IMR-90 (cell line): ENCODE results near the gene AGBL1. TPM values are rescaled to one million over a fixed set of nuclear protein-coding genes. Genes with fewer than 3 reads are reported as not detected.

Source experiments
- ATAC-seq: fragments of 200-7000 bp; cut with Tn5 transposase; 2 replicates; pipeline ENCODE4 v1.9.1; 2020; ENCODE audit warnings: low read depth, mild to moderate bottlenecking, moderate library complexity
- BruUV-seq: library from RNA; stranded (reverse); fragments of 400-500 nt; replicated peaks from 2 replicates; lab custom pipeline; 2021; lab: Mats Ljungman, UMichigan
- CTCF ChIA-PET: fragments of 300-600 bp; formaldehyde crosslinking; extraction: SDS; loops from one replicate; lab custom pipeline; 2021; ENCODE audit warnings: antibody characterized with exemption; lab: Yijun Ruan, JAX
- POLR2A ChIA-PET: fragments of 300-600 bp; sonication (Branson Sonifier 250); formaldehyde crosslinking; loops from one replicate; lab custom pipeline; 2022; ENCODE audit warnings: antibody characterized with exemption; ENCODE audit not compliant: unreplicated experiment; lab: Charles Lee
- DNase-seq: peaks from one replicate; pipeline ENCODE4 v3.0.0; 2013
- H2AFZ ChIP-seq: replicated peaks from 2 replicates; pipeline ENCODE3; 2013; ENCODE audit warnings: low read length, mild to moderate bottlenecking; ENCODE audit not compliant: poor library complexity
- H2AK5ac ChIP-seq: 2 replicates; pipeline ENCODE4 v1.6.1; 2013; ENCODE audit warnings: low read depth, low read length, inconsistent platforms
- H2AK9ac ChIP-seq: replicated peaks from 2 replicates; pipeline ENCODE3; 2013; ENCODE audit warnings: mild to moderate bottlenecking, low read depth, low read length, moderate library complexity; ENCODE audit not compliant: poor library complexity
- H2BK120ac ChIP-seq: 2 replicates; pipeline ENCODE4 v1.6.1; 2013; ENCODE audit warnings: low read depth, low read length, inconsistent platforms
- H2BK15ac ChIP-seq: 3 replicates; pipeline ENCODE4 v1.6.1; 2013; ENCODE audit warnings: low read depth, low read length, inconsistent platforms
- H2BK20ac ChIP-seq: 2 replicates; pipeline ENCODE4 v1.6.1; 2013; ENCODE audit warnings: low read depth, mild to moderate bottlenecking, inconsistent platforms, low read length, moderate library complexity
- H2BK5ac ChIP-seq: 2 replicates; pipeline ENCODE4 v1.6.1; 2013; ENCODE audit warnings: mild to moderate bottlenecking, low read depth, low read length, inconsistent platforms; ENCODE audit not compliant: poor library complexity, severe bottlenecking
- H3K14ac ChIP-seq: replicated peaks from 2 replicates; pipeline ENCODE4 v1.6.1; 2013; ENCODE audit warnings: low read depth, low read length, inconsistent platforms
- H3K18ac ChIP-seq: 2 replicates; pipeline ENCODE4 v1.6.1; 2013; ENCODE audit warnings: low read depth, low read length, control low read depth
- H3K23ac ChIP-seq: 2 replicates; pipeline ENCODE4 v1.6.1; 2013; ENCODE audit warnings: low read depth, low read length, inconsistent platforms
- H3K27ac ChIP-seq: 2 replicates; pipeline ENCODE4 v1.5.1; 2013; ENCODE audit warnings: mild to moderate bottlenecking, control low read depth, low read length; ENCODE audit not compliant: insufficient read depth
- H3K27me3 ChIP-seq: 2 replicates; pipeline ENCODE4 v1.6.1; 2013; ENCODE audit warnings: low read length; ENCODE audit not compliant: control insufficient read depth, insufficient read depth
- H3K36me3 ChIP-seq: 2 replicates; pipeline ENCODE4 v1.6.1; 2013; ENCODE audit warnings: low read length, mixed read lengths; ENCODE audit not compliant: control insufficient read depth, insufficient read depth
- H3K4ac ChIP-seq: 2 replicates; pipeline ENCODE4 v1.6.1; 2013; ENCODE audit warnings: low read depth, low read length, inconsistent platforms
- H3K4me1 ChIP-seq: 2 replicates; pipeline ENCODE4 v1.6.1; 2013; ENCODE audit warnings: low read length, mixed read lengths; ENCODE audit not compliant: control insufficient read depth, insufficient read depth
- H3K4me2 ChIP-seq: 2 replicates; pipeline ENCODE4 v1.6.1; 2013; ENCODE audit warnings: low read depth, mild to moderate bottlenecking, control low read depth, low read length, moderate library complexity
- H3K4me3 ChIP-seq: 2 replicates; pipeline ENCODE4 v1.5.1; 2013; ENCODE audit warnings: low read depth, mild to moderate bottlenecking, control low read depth, low read length, moderate library complexity; ENCODE audit not compliant: insufficient read depth
- H3K56ac ChIP-seq: 2 replicates; pipeline ENCODE4 v1.6.1; 2013; ENCODE audit warnings: low read length, inconsistent platforms; ENCODE audit not compliant: insufficient read depth; ENCODE audit errors: extremely low read depth
- H3K79me1 ChIP-seq, 2 experiments: 2 replicates each; pipeline ENCODE4 v1.6.1; 2013; ENCODE audit warnings: low read length in 2 of 2, inconsistent platforms in 1 of 2, low read depth in 1 of 2
- H3K9ac ChIP-seq: 2 replicates; pipeline ENCODE4 v1.6.1; 2013; ENCODE audit warnings: low read depth, low read length, control low read depth
- H3K9me1 ChIP-seq: 2 replicates; pipeline ENCODE4 v1.6.1; 2013; ENCODE audit warnings: low read length, inconsistent platforms; ENCODE audit not compliant: insufficient read depth
- H3K9me3 ChIP-seq: 2 replicates; pipeline ENCODE4 v1.6.1; 2013; ENCODE audit warnings: low read length; ENCODE audit not compliant: control insufficient read depth, insufficient read depth
- H4K20me1 ChIP-seq: 2 replicates; pipeline ENCODE4 v1.6.1; 2013; ENCODE audit warnings: low read length, inconsistent platforms; ENCODE audit not compliant: insufficient read depth
- H4K5ac ChIP-seq: 2 replicates; pipeline ENCODE4 v1.6.1; 2013; ENCODE audit warnings: mild to moderate bottlenecking, low read depth, low read length, control low read depth
- H4K8ac ChIP-seq, 2 experiments: 2 replicates each; pipeline ENCODE4 v1.6.1; 2013; ENCODE audit warnings: low read depth in 2 of 2, low read length in 2 of 2, control low read depth in 1 of 2, inconsistent platforms in 1 of 2
- H4K91ac ChIP-seq: 2 replicates; pipeline ENCODE4 v1.6.1; 2013; ENCODE audit warnings: low read depth, low read length, inconsistent platforms; ENCODE audit not compliant: insufficient read depth
- BHLHE40 ChIP-seq: fragments of 150-350 bp; IDR thresholded peaks from 2 replicates; pipeline ENCODE4 v1.6.1; 2016; ENCODE audit warnings: mild to moderate bottlenecking, low read depth, low read length
- CHD1 ChIP-seq: IDR thresholded peaks from 2 replicates; pipeline ENCODE4 v1.6.1; 2012; ENCODE audit warnings: low read depth, low read length, improper control_type of control experiment
- CTCF ChIP-seq: conservative IDR thresholded peaks from 2 replicates; pipeline ENCODE4 v1.5.1; 2012; ENCODE audit warnings: mild to moderate bottlenecking, low read depth, low read length, improper control_type of control experiment
- ELK1 ChIP-seq: fragments of 150-350 bp; IDR thresholded peaks from 2 replicates; pipeline ENCODE4 v1.6.1; 2016; ENCODE audit warnings: low read depth, mild to moderate bottlenecking, low read length, moderate library complexity, borderline replicate concordance
- MXI1 ChIP-seq: IDR thresholded peaks from 2 replicates; pipeline ENCODE4 v1.6.1; 2012; ENCODE audit warnings: low read depth, mild to moderate bottlenecking, low read length, moderate library complexity, borderline replicate concordance
- NFE2L2 ChIP-seq: fragments of 150-350 bp; IDR thresholded peaks from 2 replicates; pipeline ENCODE4 v1.6.1; 2016; ENCODE audit warnings: low read depth, mild to moderate bottlenecking, low read length
- POLR2A ChIP-seq: IDR thresholded peaks from 2 replicates; pipeline ENCODE4 v1.6.1; 2012; ENCODE audit warnings: mild to moderate bottlenecking, low read depth, low read length
- RAD21 ChIP-seq: IDR thresholded peaks from 2 replicates; pipeline ENCODE4 v1.6.1; 2012; ENCODE audit warnings: low read length, improper control_type of control experiment
- RCOR1 ChIP-seq: IDR thresholded peaks from 2 replicates; pipeline ENCODE4 v1.6.1; 2012; ENCODE audit warnings: mild to moderate bottlenecking, low read length, improper control_type of control experiment; ENCODE audit not compliant: insufficient replicate concordance
- USF2 ChIP-seq: fragments of 150-350 bp; IDR thresholded peaks from 2 replicates; pipeline ENCODE4 v1.6.1; 2017; ENCODE audit warnings: mild to moderate bottlenecking, antibody characterized with exemption, low read length, low read depth
- WGBS, 2 experiments: methylation state at CpG; one replicate each; pipeline versions ENCODE4 v1.1.5 to v1.1.7; 2013; ENCODE audit warnings: missing lambda C conversion rate in 2 of 2; ENCODE audit not compliant: insufficient read length in 1 of 2; ENCODE audit errors: extremely low coverage in 2 of 2; 5-methylcytosine and 5-hydroxymethylcytosine counted together
- dilution Hi-C: fragments of 300-500 bp; cut with HindIII; formaldehyde crosslinking; loops from one replicate; pipeline ENCODE4 v1.14.3; 2018; ENCODE audit warnings: low sequenced_read_pairs; ENCODE audit not compliant: unreplicated experiment
- in situ Hi-C: fragments of 300-500 bp; cut with MboI; formaldehyde crosslinking; loops from 3 replicates; pipeline ENCODE4 v1.14.3; 2019; ENCODE audit warnings: low sequenced_read_pairs, inconsistent platforms, mixed read lengths
- intact Hi-C: fragments of 100-400 bp; cut with micrococcal nuclease; formaldehyde crosslinking; loops from 2 replicates; pipeline ENCODE4 v1.10.0; 2022
- polyA plus RNA-seq, 3 experiments: library from polyadenylated mRNA; depleted of rRNA; stranded (reverse); fragments of >200 nt; gene quantifications; 2 replicates each; pipeline ENCODE4 v1.2.3, GENCODE V29; 2012; ENCODE audit warnings: low replicate concordance in 1 of 3
- total RNA-seq: library from RNA; depleted of rRNA; stranded (reverse); fragments of >200 nt; gene quantifications from 2 replicates; pipeline ENCODE4 v1.2.3, GENCODE V29; 2012

The AGBL1 gene
- total and polyA plus RNA-seq, 2 of the 4 experiments (the other 2 are of a cell fraction): not detected

DNA sequence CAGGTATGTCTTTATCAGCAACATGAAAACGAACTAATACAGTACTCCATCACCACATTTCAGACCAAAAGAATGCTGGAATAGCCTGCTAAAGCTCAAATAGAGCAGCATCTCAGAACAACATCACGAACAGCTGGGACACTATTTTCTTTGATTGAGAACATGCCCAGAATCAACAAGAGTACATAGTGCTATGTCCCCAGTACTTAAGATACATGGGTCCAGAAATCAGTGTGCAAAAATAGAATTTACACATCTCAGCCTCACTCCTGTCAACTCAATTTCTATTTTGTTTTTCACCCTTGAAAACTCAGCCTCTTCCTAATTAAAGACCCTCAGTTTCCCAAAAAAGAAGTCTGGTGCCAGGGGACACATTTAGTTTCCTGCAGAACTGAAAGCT is 753.9 kb downstream of the AGBL1 start:
- Histone ChIP-seq H4K91ac (no peak overlapping the region), H3K27ac (no peak overlapping the region), H3K27me3 (no peaks in the 10 kb centered on the region), H3K9me1 (no peaks in the 10 kb centered on the region), H3K36me3 (no peaks in the 10 kb centered on the region), H3K79me1 (no peaks in the 10 kb centered on the region), H3K9me3 (peaks cover 17% of the 10 kb centered on the region), H3K9ac (no peak overlapping the region), H2BK120ac (no peak overlapping the region), H3K4me2 (no peak overlapping the region), H3K14ac (no peak overlapping the region), H3K18ac (no peak overlapping the region), H2AFZ (no peak overlapping the region), H2AK9ac (no peak overlapping the region), H3K23ac (no peak overlapping the region), H4K5ac (no peak overlapping the region), H3K4me3 (no peak overlapping the region), H2BK5ac (no peak overlapping the region), H3K4ac (no peak overlapping the region), H3K56ac (no peak overlapping the region), H2AK5ac (no peak overlapping the region), H4K8ac (no peak overlapping the region), H2BK15ac (no peak overlapping the region), H2BK20ac (no peak overlapping the region), H3K4me1 (no peaks in the 10 kb centered on the region), H4K20me1 (no peaks in the 10 kb centered on the region)
- dilution Hi-C loops (no loop called here), in situ Hi-C loops (no loop called here), intact Hi-C loops (no loop called here)
- DNase-seq (no peak), ATAC-seq (no peak)
- POLR2A ChIA-PET: no interaction called here
- no peak for TF ChIP-seq RCOR1
- no peak for TF ChIP-seq POLR2A
- TF ChIP-seq USF2: no peak
- no peak for TF ChIP-seq CTCF
- no peak for TF ChIP-seq NFE2L2
- no peak for TF ChIP-seq CHD1
- no peak for TF ChIP-seq RAD21
- TF ChIP-seq ELK1: no peak
- no peak for TF ChIP-seq BHLHE40
- TF ChIP-seq MXI1: no peak
- 15% methylated on average over 2 of the region's 2 CpGs; no CpG with 5 or more reads in 1 of the 2 experiments for whole genome bisulfite sequencing, 2 experiments
- CTCF ChIA-PET: no interaction called here
- BruUV-seq: no TSS peak
